ENCODE results near the gene PFDN2.

DNA sequence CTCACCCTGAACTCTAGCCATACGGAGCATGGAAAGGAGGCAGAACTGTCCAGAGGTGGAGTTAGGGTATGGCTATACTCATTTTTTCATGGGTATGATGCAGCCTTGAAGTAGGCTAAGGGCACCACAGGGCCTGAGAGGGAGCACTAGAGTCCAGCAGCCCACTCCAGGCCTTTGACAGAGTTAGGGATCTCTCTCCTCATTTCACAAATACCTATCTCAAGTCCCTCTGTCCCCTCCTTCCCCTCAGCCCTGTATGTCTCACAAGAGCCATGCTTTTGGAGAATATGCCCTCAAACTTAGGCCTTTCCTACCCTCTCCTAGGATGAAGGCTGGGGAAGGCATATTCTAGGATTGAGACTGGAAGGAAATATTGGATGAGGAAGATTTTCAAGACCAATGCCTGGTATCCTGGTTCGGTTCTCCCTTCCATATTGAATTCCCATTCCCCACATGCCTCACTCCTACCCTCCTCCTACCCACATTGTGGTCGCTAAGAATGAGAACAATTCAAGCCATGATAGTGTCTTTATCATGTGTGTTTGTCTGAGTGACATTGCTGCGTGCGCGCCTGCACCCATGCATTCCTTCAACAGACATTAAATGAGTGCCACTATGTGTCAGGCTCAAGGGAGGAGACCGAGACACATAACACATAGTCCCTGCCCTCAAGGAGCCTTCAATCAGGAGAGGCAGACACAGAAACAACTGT lies 25.9 kb downstream of the PFDN2 start:
- TF ChIP-seq, protein P1, sequence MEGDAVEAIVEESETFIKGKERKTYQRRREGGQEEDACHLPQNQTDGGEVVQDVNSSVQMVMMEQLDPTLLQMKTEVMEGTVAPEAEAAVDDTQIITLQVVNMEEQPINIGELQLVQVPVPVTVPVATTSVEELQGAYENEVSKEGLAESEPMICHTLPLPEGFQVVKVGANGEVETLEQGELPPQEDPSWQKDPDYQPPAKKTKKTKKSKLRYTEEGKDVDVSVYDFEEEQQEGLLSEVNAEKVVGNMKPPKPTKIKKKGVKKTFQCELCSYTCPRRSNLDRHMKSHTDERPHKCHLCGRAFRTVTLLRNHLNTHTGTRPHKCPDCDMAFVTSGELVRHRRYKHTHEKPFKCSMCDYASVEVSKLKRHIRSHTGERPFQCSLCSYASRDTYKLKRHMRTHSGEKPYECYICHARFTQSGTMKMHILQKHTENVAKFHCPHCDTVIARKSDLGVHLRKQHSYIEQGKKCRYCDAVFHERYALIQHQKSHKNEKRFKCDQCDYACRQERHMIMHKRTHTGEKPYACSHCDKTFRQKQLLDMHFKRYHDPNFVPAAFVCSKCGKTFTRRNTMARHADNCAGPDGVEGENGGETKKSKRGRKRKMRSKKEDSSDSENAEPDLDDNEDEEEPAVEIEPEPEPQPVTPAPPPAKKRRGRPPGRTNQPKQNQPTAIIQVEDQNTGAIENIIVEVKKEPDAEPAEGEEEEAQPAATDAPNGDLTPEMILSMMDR (IDR thresholded peaks at IDR 0.05; ENCODE audit: poor library complexity), result no peak
- TF ChIP-seq EZH2phosphoT487 (IDR thresholded peaks at IDR 0.05; ENCODE audit: low read depth, severe bottlenecking, unreplicated experiment), result no peak
